Measurements from ENCODE around the gene SETD7.

The SETD7 gene

DNA sequence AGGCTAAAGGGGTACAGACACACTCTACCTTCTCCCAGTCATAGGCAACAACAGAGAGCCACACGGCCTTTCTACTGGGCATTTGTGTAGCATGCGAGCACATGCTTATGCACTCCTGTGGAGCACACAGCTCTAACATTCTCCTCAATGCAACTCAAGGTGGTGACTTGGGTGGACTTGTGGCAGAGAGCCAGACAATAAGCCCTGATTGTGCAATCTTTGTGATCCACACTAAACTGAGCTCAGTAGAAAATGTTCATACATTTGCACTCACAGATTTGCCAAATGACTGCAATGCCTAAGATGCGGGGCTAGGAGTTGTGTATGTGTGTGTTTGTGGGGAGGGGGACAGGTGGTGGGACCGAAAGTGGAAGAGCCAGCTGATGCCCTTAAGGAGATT, 31.4 kb upstream of the SETD7 start:
- no peak for DNase-seq (ENCODE audit: extremely low read depth, low read depth)
- TF ChIP-seq, protein P1, sequence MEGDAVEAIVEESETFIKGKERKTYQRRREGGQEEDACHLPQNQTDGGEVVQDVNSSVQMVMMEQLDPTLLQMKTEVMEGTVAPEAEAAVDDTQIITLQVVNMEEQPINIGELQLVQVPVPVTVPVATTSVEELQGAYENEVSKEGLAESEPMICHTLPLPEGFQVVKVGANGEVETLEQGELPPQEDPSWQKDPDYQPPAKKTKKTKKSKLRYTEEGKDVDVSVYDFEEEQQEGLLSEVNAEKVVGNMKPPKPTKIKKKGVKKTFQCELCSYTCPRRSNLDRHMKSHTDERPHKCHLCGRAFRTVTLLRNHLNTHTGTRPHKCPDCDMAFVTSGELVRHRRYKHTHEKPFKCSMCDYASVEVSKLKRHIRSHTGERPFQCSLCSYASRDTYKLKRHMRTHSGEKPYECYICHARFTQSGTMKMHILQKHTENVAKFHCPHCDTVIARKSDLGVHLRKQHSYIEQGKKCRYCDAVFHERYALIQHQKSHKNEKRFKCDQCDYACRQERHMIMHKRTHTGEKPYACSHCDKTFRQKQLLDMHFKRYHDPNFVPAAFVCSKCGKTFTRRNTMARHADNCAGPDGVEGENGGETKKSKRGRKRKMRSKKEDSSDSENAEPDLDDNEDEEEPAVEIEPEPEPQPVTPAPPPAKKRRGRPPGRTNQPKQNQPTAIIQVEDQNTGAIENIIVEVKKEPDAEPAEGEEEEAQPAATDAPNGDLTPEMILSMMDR (IDR thresholded peaks at IDR 0.05; ENCODE audit: low read depth, low read length, missing control alignments), result no peak
- no peak overlapping the region for H3K4me3 ChIP-seq (replicated peaks; ENCODE audit: low read depth, low read length)

DNA sequence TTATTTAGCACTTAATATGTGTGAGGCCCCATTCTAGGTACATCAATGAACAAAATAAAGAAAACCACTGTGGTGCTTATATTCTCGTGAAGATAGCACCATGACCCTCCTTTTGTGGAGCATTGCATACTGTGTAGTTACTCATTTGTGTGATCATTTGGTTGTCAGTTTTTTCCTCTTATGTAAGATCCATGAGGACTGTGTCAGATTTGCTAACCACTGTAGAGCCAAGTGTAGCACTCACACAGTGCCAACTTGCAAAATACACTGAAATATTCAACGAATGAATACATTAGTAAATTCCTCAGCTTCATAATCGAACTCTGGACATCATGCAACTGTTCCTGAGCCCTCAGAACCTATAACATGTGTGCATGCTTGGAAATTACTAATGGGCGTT, 29.5 kb upstream of the SETD7 start:
- H3K4me3 ChIP-seq (replicated peaks; ENCODE audit: low read depth, low read length), result no peak overlapping the region
- TF ChIP-seq, protein P1 (IDR thresholded peaks at IDR 0.05; ENCODE audit: low read depth, low read length, missing control alignments), result no peak
- DNase-seq (ENCODE audit: extremely low read depth, low read depth), result no peak

DNA sequence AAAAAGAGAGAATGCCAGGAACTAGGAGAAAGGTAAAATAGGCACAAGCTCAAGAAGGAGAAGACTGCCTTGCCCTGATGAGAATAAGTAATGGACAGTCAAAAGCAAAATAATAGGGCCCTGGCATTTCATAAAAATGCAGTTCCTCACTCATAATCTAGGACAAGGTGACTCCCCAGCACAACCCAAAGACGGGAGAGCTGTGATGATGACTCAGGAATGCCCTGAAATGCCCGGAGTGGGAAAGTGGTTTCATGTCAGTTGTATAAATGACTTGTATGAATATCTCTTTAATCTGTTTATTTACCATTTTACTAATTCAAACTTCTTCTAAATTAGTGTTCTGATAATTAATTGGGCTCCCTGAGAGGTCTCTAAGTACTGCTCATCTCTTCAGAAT, 28.8 kb upstream of the SETD7 start:
- no peak for DNase-seq (ENCODE audit: extremely low read depth, low read depth)
- no peak overlapping the region for H3K4me3 ChIP-seq (replicated peaks; ENCODE audit: low read depth, low read length)
- TF ChIP-seq, protein P1 (IDR thresholded peaks at IDR 0.05; ENCODE audit: low read depth, low read length, missing control alignments), result no peak

DNA sequence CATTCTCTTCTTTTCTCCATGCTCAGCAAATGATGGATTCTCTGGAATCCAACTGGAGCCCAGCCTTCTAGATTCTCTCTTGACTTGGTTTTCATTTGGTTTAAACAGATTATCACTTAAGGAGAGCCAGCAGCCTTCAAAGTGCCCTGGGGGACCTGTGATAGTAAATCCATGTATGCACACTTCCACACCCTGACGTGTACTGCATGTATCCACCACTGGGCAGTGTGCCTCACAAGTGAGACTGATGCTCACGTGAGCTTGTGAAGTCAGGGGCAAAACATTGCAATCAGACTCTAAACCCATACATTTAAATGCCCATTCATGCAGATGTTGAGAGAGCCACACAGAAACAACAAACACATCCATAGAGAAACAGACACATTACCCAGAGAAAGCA, 28.0 kb upstream of the SETD7 start:
- TF ChIP-seq, protein P1 (IDR thresholded peaks at IDR 0.05; ENCODE audit: low read depth, low read length, missing control alignments), result no peak
- H3K4me3 ChIP-seq (replicated peaks; ENCODE audit: low read depth, low read length), result no peak overlapping the region
- no peak for DNase-seq (ENCODE audit: extremely low read depth, low read depth)

DNA sequence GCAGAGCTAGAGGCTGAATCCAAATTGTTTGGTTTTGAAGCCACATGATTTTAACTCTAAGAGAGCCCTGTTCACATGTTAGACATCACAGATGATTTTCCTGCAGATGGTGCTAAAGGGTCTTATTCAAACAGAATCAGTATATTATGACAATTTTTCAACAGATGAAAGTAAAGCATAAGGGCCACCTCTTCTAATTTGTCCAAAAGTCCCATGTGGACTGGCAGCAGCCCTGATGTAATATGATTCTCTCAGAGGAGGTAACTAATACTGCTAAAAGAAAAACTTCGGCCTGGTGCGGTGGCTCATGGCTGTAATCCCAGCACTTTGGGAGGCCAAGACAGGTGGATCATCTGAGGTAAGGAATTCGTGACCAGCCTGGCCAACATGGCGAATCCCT, 26.0 kb upstream of the SETD7 start:
- TF ChIP-seq, protein P1 (IDR thresholded peaks at IDR 0.05; ENCODE audit: low read depth, low read length, missing control alignments), result no peak
- DNase-seq (ENCODE audit: extremely low read depth, low read depth), result no peak
- H3K4me3 ChIP-seq (replicated peaks; ENCODE audit: low read depth, low read length), result no peak overlapping the region

DNA sequence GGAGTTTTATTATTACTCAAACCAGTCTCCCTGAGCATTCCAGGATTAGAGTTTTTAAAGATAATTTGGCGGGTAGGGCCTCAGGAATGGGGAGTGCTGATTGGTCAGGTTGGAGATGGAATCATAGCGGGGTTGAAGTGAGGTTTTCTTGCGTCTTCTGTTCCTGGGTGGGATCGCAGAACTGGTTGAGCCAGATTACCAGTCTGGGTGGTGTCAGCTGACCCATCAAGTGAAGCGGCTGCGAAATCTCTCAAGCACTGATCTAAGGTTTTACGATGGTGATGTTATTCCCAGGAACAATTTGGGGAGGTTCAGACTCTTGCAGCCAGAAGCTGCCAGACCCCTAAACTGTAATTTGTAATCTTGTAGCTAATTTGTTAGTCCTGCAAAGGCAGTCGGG, 25.1 kb upstream of the SETD7 start:
- TF ChIP-seq, protein P1 (IDR thresholded peaks at IDR 0.05; ENCODE audit: low read depth, low read length, missing control alignments), result no peak
- DNase-seq (ENCODE audit: extremely low read depth, low read depth), result no peak
- no peak overlapping the region for H3K4me3 ChIP-seq (replicated peaks; ENCODE audit: low read depth, low read length)

DNA sequence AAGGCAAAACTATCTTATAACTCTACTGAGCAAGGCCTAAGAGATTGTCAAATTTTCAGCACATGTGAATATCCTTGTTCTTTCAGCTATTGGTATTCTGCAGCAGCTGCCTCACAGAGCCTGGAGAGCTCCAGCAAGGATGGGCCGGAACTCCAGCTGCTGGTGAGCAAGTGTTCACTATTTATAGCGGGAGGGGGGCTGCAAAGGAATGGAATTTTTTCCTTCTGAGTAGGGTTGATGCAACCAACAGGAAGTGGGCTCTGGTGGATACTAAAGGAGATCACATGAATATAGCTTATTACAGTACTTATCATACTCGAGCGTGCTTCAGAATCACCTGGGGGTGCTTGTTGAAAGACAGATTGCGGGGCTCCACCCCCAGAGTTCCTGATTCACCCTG, 20.2 kb upstream of the SETD7 start:
- TF ChIP-seq, protein P1 (IDR thresholded peaks at IDR 0.05; ENCODE audit: low read depth, low read length, missing control alignments), result no peak
- no peak for DNase-seq (ENCODE audit: extremely low read depth, low read depth)
- H3K4me3 ChIP-seq (replicated peaks; ENCODE audit: low read depth, low read length), result no peak overlapping the region

All from HFF-Myc (cell line).